Heart left ventricle (tissue), 16 donors: Measurements from ENCODE around the gene TNFAIP1. TPM values are rescaled to one million over a fixed set of nuclear protein-coding genes. Genes with fewer than 3 reads are reported as not detected.
A peak's percentile ranks its signal among the peaks of the same experiment; 100 is the strongest.

ENCODE experiments used
- ATAC-seq, 4 donors: fragments of 200-7000 bp; cut with Tn5 transposase; one replicate each; pipeline ENCODE4 v1.9.1; 2020 to 2022; ENCODE audit warnings: moderate library complexity in 4 of 4, mild to moderate bottlenecking in 3 of 4, moderate number of reproducible peaks in 1 of 4
- DNase-seq, 5 donors: peaks; one replicate each; pipeline ENCODE4 v3.0.0-alpha.2; 2020
- H3K27ac ChIP-seq, 12 donors: fragments of 200-600 bp; sonication (generic) in 4 of 12; one replicate each; pipeline versions ENCODE4 v1.5.0 to v1.8.0; 2016 to 2022; ENCODE audit warnings: mild to moderate bottlenecking in 2 of 12
- H3K27me3 ChIP-seq, 9 donors: fragments of 200-600 bp; sonication (generic) in 2 of 9; one replicate each; pipeline versions ENCODE4 v1.5.1 to v1.8.0; 2016 to 2022; ENCODE audit warnings: mild to moderate bottlenecking in 3 of 9
- H3K36me3 ChIP-seq, 9 donors: fragments of 200-600 bp; sonication (generic) in 2 of 9; one replicate each; pipeline versions ENCODE4 v1.5.0 to v1.8.0; 2018 to 2022; ENCODE audit warnings: mild to moderate bottlenecking in 2 of 9
- H3K4me1 ChIP-seq, 12 donors: fragments of 200-600 bp; sonication (generic) in 4 of 12; one replicate each; pipeline versions ENCODE4 v1.5.0 to v1.8.0; 2016 to 2022; ENCODE audit warnings: mild to moderate bottlenecking in 3 of 12
- H3K4me3 ChIP-seq, 12 donors: fragments of 200-600 bp; sonication (generic) in 4 of 12; one replicate each; pipeline versions ENCODE4 v1.5.0 to v1.8.0; 2017 to 2022; ENCODE audit warnings: mild to moderate bottlenecking in 9 of 12, moderate library complexity in 4 of 12
- H3K9me3 ChIP-seq, 12 donors: fragments of 200-600 bp; sonication (generic) in 4 of 12; one replicate each; pipeline versions ENCODE4 v1.5.0 to v1.8.0; 2016 to 2022; ENCODE audit warnings: mild to moderate bottlenecking in 1 of 12
- CTCF ChIP-seq, 12 donors: fragments of 200-600 bp; sonication (generic) in 4 of 12; IDR thresholded peaks; one replicate each; pipeline versions ENCODE4 v1.5.0 to v1.8.0; 2018 to 2022; ENCODE audit warnings: antibody characterized with exemption in 12 of 12, mild to moderate bottlenecking in 5 of 12
- POLR2A ChIP-seq, 2 donors: fragments of 450-650 bp; IDR thresholded peaks; one replicate each; pipeline ENCODE4 v1.6.1; 2017; ENCODE audit warnings: antibody characterized with exemption in 2 of 2, mild to moderate bottlenecking in 2 of 2, moderate library complexity in 2 of 2
- WGBS, 4 donors: extraction: QIAGEN DNeasy Blood & Tissue Kit in 2 of 4; methylation state at CpG; one replicate each; pipeline versions ENCODE4 v1.1.5 to v1.1.7; 2013 to 2018; 5-methylcytosine and 5-hydroxymethylcytosine counted together
- intact Hi-C, 10 donors: fragments of 100-400 bp; cut with DNase I; formaldehyde crosslinking; loops; one replicate each; pipeline versions ENCODE4 v1.11.1 to v1.14.2; 2022
- polyA plus RNA-seq, 2 donors: library from polyadenylated mRNA; stranded (reverse); fragments of 200-250 nt; gene quantifications; one replicate each; pipeline ENCODE4 v1.2.3, GENCODE V29; 2013
- total RNA-seq, 9 donors: library from RNA; depleted of rRNA in 2 of 9; stranded (reverse); fragments of >200 nt in 2 of 9; fragmentation: NEBNext Ultra II Directional in 3 of 9; extraction: Animal tissue kit (Norgen Biotek cat#: 25700) in 3 of 9; gene quantifications; one replicate each; pipeline versions ENCODE4 v1.1.0 to v1.2.4, GENCODE V29; 2016 to 2023
- donor health status: ischemic (EF 13 %, LVEDD 7.1; RV severe dilation, severe dysfunction).
- donor health status: healthy with polysubstance abuse.
- donor health status: DM: no; HTN: yes; CAD: no.
- donor health status: DM: no; HTN: no; CAD: no.
- donor health status: ischemic (EF 25% LVEDD 6.9; RV normal size, moderate dysfunction).
- donor health status: ischemic (EF 25% LVEDD 5.7; RV mildly dilated, moderate dysfunction).
- donor health status: healthy.
- donor health status: DM: yes; HTN: yes; CAD: no.
- donor health status: ischemic (EF 35%, LVEDD 5.7; RV mildly dilated, moderate dysfunction).
- donor health status: nonischemic (EF 11% LVEDD 7.7; RV severe dilation, severe dysfunction).
- donor health status: DM: yes; HTN: yes; CAD: no.
- donor health status: PGD.
- donor health status: ischemic (EF 29% LVEDD 5.4; RV normal size, mild dysfunction).
- donor health status: nonischemic (EF 23%, LVEDD 6.1; RV moderate dilation, normal function).

Gene TNFAIP1
- total and polyA plus RNA-seq, 11 donors, result 11.9 to 83.4 (median 47.8) TPM

GRCh38 chr17:28334171-28334570 is 1.4 kb upstream of the TNFAIP1 start:
- TF ChIP-seq CTCF (IDR thresholded peaks at IDR 0.05) (no peak), POLR2A (IDR thresholded peaks at IDR 0.05) (no peak)
- no peaks in the 10 kb centered on the region for H3K27me3 ChIP-seq
- intact Hi-C loops, result loop anchor here in 3 of 10 donors (2.0 to 10.0 kb wide), 3 partner anchors 23 to 621 kb away; partner anchors contain the start of genes PHF12 (in 1 of the 3) and POLDIP2 (in 1 of the 3)
- H3K36me3 ChIP-seq, result peaks cover 0 to 36% (median 27%) of the 10 kb centered on the region in 9 donors
- WGBS, 4 donors, result 43 to 61% (median 53%) methylated on average over 6 of the region's 6 CpGs
- H3K27ac ChIP-seq, result peak overlapping the region in 4 of 12 donors; percentile 80 to 99 (median 98)
- peaks cover 0 to 50% (median 43%) of the 10 kb centered on the region in 12 donors for H3K4me1 ChIP-seq
- H3K4me3 ChIP-seq, result peak overlapping the region in 11 of 12 donors; percentile 63 to 99 (median 91)
- ATAC-seq, result no peak
- no peaks in the 10 kb centered on the region for H3K9me3 ChIP-seq
- no peak for DNase-seq

DNA sequence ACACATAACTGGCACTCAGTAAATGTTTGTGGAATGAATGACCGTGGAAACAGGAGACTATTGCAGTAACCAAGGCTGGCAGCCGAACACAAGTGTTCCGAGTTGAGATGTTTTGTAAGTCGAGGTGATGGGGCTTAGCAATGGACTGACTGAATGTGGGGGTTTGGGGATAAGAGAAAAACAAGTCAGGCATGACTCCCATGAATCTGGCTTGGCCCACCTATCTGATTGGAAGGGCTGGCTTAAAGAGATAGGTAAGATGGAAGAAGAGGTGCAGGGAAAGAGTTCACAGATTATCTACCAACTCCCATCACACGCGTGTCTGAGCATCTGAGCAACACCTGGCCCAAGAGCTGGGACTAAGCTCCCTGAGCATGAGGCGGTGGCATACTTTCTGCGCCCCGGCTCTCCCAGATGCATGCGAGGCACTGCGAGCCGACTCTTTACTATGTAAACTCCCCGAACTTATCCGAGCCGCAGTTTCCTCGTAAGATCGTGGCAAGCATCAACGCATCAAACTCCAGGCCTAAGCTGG is 828 bp upstream of the TNFAIP1 start:
- intact Hi-C loops, result loop anchor here in 6 of 10 donors (1.0 to 10.0 kb wide), 6 partner anchors 15 to 620 kb away; partner anchors contain the start of genes POLDIP2 (in 3 of the 6), PHF12 (in 2 of the 6) and TMEM97 (in 2 of the 6)
- Histone ChIP-seq H3K4me1 (peaks cover 0 to 56% (median 48%) of the 10 kb centered on the region in 12 donors), H3K36me3 (peaks cover 0 to 36% (median 27%) of the 10 kb centered on the region in 9 donors), H3K27me3 (no peaks in the 10 kb centered on the region), H3K9me3 (no peaks in the 10 kb centered on the region), H3K27ac (peak overlapping the region; percentile 9 to 99 (median 97)), H3K4me3 (peak overlapping the region; percentile 63 to 99 (median 86))
- WGBS, 4 donors, result 9 to 10% (median 9%) methylated on average over 18 of the region's 18 CpGs
- DNase-seq, result no peak
- TF ChIP-seq POLR2A (IDR thresholded peaks at IDR 0.05) (no peak), CTCF (IDR thresholded peaks at IDR 0.05) (no peak)
- no peak for ATAC-seq

- Histone ChIP-seq H3K27me3 (no peaks in the 10 kb centered on the region), H3K9me3 (no peaks in the 10 kb centered on the region), H3K27ac (peak overlapping the region; percentile 93 to 100 (median 98)), H3K36me3 (peaks cover 0 to 36% (median 28%) of the 10 kb centered on the region in 9 donors), H3K4me1 (peaks cover 0 to 62% (median 54%) of the 10 kb centered on the region in 12 donors), H3K4me3 (peak overlapping the region; percentile 70 to 99 (median 88))
- DNase-seq (peak in 4 of 5 donors; percentile 67 to 90 (median 83)), ATAC-seq (peak; percentile 3 to 58 (median 36))
- 3 to 4% (median 4%) methylated on average over 28 to 29 of the region's 29 CpGs for WGBS, 4 donors
- intact Hi-C loops, result loop anchor here in 6 of 10 donors (1.0 to 10.0 kb wide), 6 partner anchors 17 to 619 kb away; partner anchors contain the start of genes POLDIP2 (in 4 of the 6), PHF12 (in 2 of the 6) and TMEM97 (in 2 of the 6)
- TF ChIP-seq CTCF (IDR thresholded peaks at IDR 0.05) (no peak), POLR2A (IDR thresholded peaks at IDR 0.05) (peak in 1 of 2 donors; percentile 17)
Observed at GRCh38 chr17:28335959-28336871, 654 bp downstream of the TNFAIP1 start.
